ENCODE results near the gene PRSS27.

- TF ChIP-seq CTCF (conservative IDR thresholded peaks at IDR 0.05; ENCODE audit: low read length), result no peak
- TF ChIP-seq EZH2phosphoT487 (IDR thresholded peaks at IDR 0.05; ENCODE audit: borderline replicate concordance), result no peak
Observed at GRCh38 chr16:2691491-2692248, 28.4 kb downstream of the PRSS27 start.

All from Loucy (cell line).